HepG2 (cell line): ENCODE results near the gene GNMT. TPM values are rescaled to one million over a fixed set of nuclear protein-coding genes. Genes with fewer than 3 reads are reported as not detected.

ENCODE experiments used
- ARID3A ChIP-seq: IDR thresholded peaks from 2 replicates; pipeline ENCODE4 v1.6.1; 2012; ENCODE audit warnings: low read depth, low read length, improper control_type of control experiment
- ARNT ChIP-seq: fragments of 450-650 bp; IDR thresholded peaks from 2 replicates; pipeline ENCODE4 v1.6.1; 2017
- CAMTA2 ChIP-seq: sonication (generic); formaldehyde crosslinking; IDR thresholded peaks from 2 replicates; pipeline ENCODE4 v1.4.0; 2020; ENCODE audit warnings: mild to moderate bottlenecking, missing genetic modification reagents, borderline replicate concordance
- HMG20B ChIP-seq: conservative IDR thresholded peaks from 2 replicates; pipeline ENCODE4 v1.6.1; 2016; ENCODE audit warnings: missing genetic modification reagents, missing compliant biosample characterization
- HOXA5 ChIP-seq: sonication (generic); formaldehyde crosslinking; IDR thresholded peaks from 2 replicates; pipeline ENCODE4 v1.4.0; 2020; ENCODE audit warnings: missing genetic modification reagents
- ISL2 ChIP-seq: sonication (generic); formaldehyde crosslinking; IDR thresholded peaks from 2 replicates; pipeline ENCODE4 v1.5.0; 2020; ENCODE audit warnings: missing genetic modification reagents
- ISX ChIP-seq: sonication (generic); formaldehyde crosslinking; conservative IDR thresholded peaks from 2 replicates; pipeline ENCODE4 v1.5.0; 2020; ENCODE audit warnings: missing genetic modification reagents
- SCMH1 ChIP-seq: sonication (generic); formaldehyde crosslinking; IDR thresholded peaks from 2 replicates; pipeline ENCODE4 v1.9.0; 2021; ENCODE audit warnings: missing genetic modification reagents, mild to moderate bottlenecking, borderline replicate concordance
- SNAI1 ChIP-seq: sonication (generic); formaldehyde crosslinking; IDR thresholded peaks from 2 replicates; pipeline ENCODE4 v1.5.0; 2020; ENCODE audit warnings: mild to moderate bottlenecking, missing genetic modification reagents, borderline replicate concordance
- UBTF ChIP-seq: sonication (generic); formaldehyde crosslinking; IDR thresholded peaks from 2 replicates; pipeline ENCODE4 v1.4.0; 2020; ENCODE audit warnings: mild to moderate bottlenecking, missing genetic modification reagents
- ZNF180 ChIP-seq: sonication (generic); formaldehyde crosslinking; IDR thresholded peaks from 2 replicates; pipeline ENCODE4 v1.4.0; 2020; ENCODE audit warnings: low read depth, missing genetic modification reagents, borderline replicate concordance
- ZNF703 ChIP-seq: sonication (generic); formaldehyde crosslinking; IDR thresholded peaks from 2 replicates; pipeline ENCODE4 v1.5.1; 2020; ENCODE audit warnings: missing genetic modification reagents, mild to moderate bottlenecking, moderate library complexity, borderline replicate concordance
- ZSCAN5A ChIP-seq: sonication (generic); formaldehyde crosslinking; IDR thresholded peaks from 2 replicates; pipeline ENCODE4 v1.8.0; 2022; ENCODE audit warnings: mild to moderate bottlenecking, missing genetic modification reagents, borderline replicate concordance
- polyA plus RNA-seq, 8 experiments: library from polyadenylated mRNA; depleted of rRNA in 3 of 8; stranded (reverse) in 7 of 8; unstranded in 1 of 8; fragments of >200 nt; fragmentation: Illumina TruSeq in 4 of 8; extraction: Trizol in 4 of 8; gene quantifications; 2 replicates each; pipeline versions ENCODE4 v1.2.1 to v1.2.3, GENCODE V29; 2011 to 2016; ENCODE audit warnings: low read depth in 4 of 8, missing spikeins in 1 of 8, mixed read lengths in 1 of 8; ENCODE audit not compliant: insufficient read depth in 1 of 8
- total RNA-seq, 5 experiments: library from RNA; depleted of rRNA; stranded (reverse); fragments of >200 nt; fragmentation: Illumina TruSeq; extraction: Trizol; gene quantifications; 2 replicates each; pipeline ENCODE4 v1.2.3, GENCODE V29; 2016; ENCODE audit warnings: low read depth in 1 of 5
- TF ChIP-seq, protein P1 (sequence below): sonication (generic); formaldehyde crosslinking; IDR thresholded peaks from 2 replicates; pipeline ENCODE4 v1.5.1; 2020; ENCODE audit warnings: mild to moderate bottlenecking, missing genetic modification reagents
- TF ChIP-seq, protein P2 (sequence below): sonication (generic); formaldehyde crosslinking; IDR thresholded peaks from 2 replicates; pipeline ENCODE4 v1.8.1; 2023; ENCODE audit warnings: missing genetic modification reagents, mild to moderate bottlenecking, borderline replicate concordance
- TF ChIP-seq, protein P3 (sequence below): sonication (generic); formaldehyde crosslinking; IDR thresholded peaks from 2 replicates; pipeline ENCODE4 v1.4.0; 2020; ENCODE audit warnings: missing genetic modification reagents

Gene GNMT
- total and polyA plus RNA-seq, 2 of the 13 experiments (the other 11 are each of a cell fraction or from before 2014, with no cell fraction given), result 2.8 to 7.0 TPM

DNA sequence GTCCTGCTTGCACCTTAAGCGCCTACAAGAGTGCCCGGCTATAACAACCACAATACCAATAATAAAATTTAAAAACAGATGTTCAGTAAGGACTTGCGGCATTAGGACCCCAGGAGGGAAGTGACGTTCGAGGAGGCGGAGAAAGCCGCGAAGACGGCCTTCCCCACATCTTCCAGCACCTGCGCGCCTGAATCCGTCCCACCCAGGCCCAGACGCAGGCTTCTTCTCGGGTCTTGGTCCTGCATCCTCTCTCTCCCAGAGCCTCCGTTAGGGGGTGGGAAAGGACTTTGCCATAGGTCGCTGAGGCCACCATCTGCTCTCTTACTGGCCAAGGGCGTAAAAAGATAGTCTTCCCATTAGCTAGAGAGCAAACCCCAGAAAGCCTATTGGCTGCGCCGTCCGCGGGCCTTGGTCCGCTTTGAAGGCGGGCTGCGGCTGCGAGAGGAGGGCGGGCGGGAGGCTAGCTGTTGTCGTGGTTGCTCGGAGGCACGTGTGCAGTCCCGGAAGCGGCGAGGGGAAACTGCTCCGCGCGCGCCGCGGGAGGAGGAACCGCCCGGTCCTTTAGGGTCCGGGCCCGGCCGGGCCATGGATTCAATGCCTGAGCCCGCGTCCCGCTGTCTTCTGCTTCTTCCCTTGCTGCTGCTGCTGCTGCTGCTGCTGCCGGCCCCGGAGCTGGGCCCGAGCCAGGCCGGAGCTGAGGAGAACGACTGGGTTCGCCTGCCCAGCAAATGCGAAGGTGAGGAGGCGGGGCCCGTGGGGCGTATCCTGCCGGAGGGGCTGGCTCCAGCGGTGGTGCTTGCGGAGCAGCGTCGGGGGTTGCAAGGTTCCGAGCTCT is 31.4 kb upstream of the GNMT start, which contains the start of gene CNPY3 (continued):
- TF ChIP-seq ZSCAN5A (peak; percentile 97), HOXA5 (CRISPR knock-in tag) (peak; percentile 73; the same call in 1 of the 2 replicates), ISX (CRISPR knock-in tag) (0 out of 2 replicates have a peak, but pooled peaks have one; percentile 83), ZNF180 (CRISPR knock-in tag) (no peak), ZNF703 (CRISPR knock-in tag) (peak; percentile 97), HMG20B (CRISPR knock-in tag) (peak; percentile 41; the same call in 1 of the 2 replicates), UBTF (CRISPR knock-in tag) (peak; percentile 97), ISL2 (CRISPR knock-in tag) (peak; percentile 83), SNAI1 (peak; percentile 98), CAMTA2 (CRISPR knock-in tag) (peak; percentile 71; the same call in 1 of the 2 replicates), ARNT (no peak), ARID3A (no peak), SCMH1 (no peak)
- TF ChIP-seq, protein P1, sequence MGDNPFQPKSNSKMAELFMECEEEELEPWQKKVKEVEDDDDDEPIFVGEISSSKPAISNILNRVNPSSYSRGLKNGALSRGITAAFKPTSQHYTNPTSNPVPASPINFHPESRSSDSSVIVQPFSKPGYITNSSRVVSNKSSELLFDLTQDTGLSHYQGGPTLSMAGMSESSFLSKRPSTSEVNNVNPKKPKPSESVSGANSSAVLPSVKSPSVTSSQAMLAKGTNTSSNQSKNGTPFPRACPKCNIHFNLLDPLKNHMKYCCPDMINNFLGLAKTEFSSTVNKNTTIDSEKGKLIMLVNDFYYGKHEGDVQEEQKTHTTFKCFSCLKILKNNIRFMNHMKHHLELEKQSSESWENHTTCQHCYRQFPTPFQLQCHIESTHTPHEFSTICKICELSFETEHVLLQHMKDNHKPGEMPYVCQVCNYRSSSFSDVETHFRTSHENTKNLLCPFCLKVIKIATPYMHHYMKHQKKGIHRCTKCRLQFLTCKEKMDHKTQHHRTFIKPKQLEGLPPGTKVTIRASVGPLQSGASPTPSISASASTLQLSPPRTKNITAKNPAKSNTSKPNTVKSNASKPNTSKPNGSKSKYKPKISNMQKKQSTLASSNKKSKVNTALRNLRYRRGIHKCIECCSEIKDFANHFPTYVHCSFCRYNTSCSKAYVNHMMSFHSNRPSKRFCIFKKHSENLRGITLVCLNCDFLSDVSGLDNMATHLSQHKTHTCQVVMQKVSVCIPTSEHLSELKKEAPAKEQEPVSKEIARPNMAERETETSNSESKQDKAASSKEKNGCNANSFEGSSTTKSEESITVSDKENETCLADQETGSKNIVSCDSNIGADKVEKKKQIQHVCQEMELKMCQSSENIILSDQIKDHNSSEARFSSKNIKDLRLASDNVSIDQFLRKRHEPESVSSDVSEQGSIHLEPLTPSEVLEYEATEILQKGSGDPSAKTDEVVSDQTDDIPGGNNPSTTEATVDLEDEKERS (CRISPR knock-in tag), result peak; percentile 57; the same call in 1 of the 2 replicates
- TF ChIP-seq, protein P2, sequence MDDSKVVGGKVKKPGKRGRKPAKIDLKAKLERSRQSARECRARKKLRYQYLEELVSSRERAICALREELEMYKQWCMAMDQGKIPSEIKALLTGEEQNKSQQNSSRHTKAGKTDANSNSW (CRISPR knock-in tag), result peak; percentile 82
- TF ChIP-seq, protein P3, sequence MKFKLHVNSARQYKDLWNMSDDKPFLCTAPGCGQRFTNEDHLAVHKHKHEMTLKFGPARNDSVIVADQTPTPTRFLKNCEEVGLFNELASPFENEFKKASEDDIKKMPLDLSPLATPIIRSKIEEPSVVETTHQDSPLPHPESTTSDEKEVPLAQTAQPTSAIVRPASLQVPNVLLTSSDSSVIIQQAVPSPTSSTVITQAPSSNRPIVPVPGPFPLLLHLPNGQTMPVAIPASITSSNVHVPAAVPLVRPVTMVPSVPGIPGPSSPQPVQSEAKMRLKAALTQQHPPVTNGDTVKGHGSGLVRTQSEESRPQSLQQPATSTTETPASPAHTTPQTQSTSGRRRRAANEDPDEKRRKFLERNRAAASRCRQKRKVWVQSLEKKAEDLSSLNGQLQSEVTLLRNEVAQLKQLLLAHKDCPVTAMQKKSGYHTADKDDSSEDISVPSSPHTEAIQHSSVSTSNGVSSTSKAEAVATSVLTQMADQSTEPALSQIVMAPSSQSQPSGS (CRISPR knock-in tag), result peak; percentile 82
